NCI-H1694 (cell line): ENCODE results near the gene RTTN.

Experiments used
- DNase-seq: peaks from one replicate; lab custom pipeline; 2025; lab: John Stamatoyannopoulos, UW

Gene RTTN

GRCh38 chr18:70025580-70025979 is 179.9 kb downstream of the RTTN start:
- no peak for DNase-seq

- no peak for DNase-seq
These were observed 180.7 kb downstream of the RTTN start for GRCh38 chr18:70024829-70025228.

GRCh38 chr18:70024093-70024492 is 181.4 kb downstream of the RTTN start:
- no peak for DNase-seq

- no peak for DNase-seq
These were observed 182.9 kb downstream of the RTTN start for GRCh38 chr18:70022636-70023035.

- DNase-seq, result no peak
These were observed 184.0 kb downstream of the RTTN start for GRCh38 chr18:70021498-70021897.

DNA sequence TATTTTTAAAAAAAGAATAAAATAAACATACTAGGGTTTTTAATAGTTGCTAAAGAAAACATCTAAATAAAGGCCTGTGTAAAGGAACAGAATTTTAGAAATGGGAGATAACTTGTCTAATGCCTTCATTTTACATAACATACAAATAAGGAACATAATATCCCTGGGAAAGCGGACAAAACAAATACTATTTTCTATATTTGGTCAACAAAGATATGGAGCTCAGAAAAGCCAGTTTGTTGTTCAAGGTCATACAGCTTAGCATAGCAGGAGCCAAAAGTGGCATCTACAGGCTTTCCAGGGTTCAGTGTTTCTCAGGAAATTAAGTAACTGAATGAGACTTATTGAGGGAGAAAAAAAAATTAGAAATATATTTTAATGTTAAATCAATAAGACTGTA is 184.4 kb downstream of the RTTN start:
- no peak for DNase-seq

GRCh38 chr18:70019991-70020390 is 185.5 kb downstream of the RTTN start:
- no peak for DNase-seq

GRCh38 chr18:70019136-70019535 is 186.4 kb downstream of the RTTN start:
- no peak for DNase-seq

GRCh38 chr18:70015127-70015526 is 190.4 kb downstream of the RTTN start:
- no peak for DNase-seq

- DNase-seq, result no peak
These were observed 199.9 kb downstream of the RTTN start for GRCh38 chr18:70005580-70005979.

DNA sequence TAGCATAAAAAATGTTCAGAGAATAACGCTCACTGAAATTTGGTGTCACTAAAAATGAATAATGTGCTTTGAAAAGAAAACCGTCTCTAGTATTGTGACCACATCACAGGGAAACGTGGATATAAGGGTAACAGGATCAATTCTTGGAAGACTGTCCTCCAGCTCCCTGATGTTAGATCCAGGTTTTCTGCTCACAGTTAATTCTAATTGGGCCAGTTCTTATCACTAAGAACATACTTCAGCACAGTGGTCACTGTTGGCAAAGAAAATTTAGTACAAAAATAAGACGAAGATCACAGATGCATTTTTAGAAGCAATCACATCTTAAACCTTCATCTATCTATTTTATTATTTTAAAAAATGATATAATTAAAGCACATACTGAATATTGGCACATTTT is 200.8 kb downstream of the RTTN start:
- no peak for DNase-seq

GRCh38 chr18:69999656-70000055 is 205.8 kb downstream of the RTTN start:
- no peak for DNase-seq

DNA sequence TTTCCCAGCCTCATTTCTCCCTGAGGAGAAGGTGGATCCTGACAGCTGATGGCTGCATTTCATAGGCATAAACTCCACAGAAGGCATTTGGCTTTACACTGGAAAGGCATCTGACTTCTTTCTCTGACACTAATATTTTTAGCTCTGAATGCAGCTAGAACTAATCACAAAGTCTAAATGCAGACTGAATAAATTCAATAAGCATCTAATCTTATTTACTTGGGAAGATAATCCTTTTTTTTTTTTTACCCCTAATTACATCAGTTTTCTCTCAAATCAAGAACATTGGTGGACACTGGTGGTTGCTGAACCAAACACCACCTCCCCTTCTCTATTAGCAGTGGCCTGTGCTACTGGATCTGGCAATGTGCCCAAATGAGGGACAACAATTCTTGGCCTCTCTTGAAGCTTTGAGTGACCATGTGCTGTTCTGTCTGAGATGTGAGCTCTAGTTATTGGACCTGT is 206.9 kb downstream of the RTTN start:
- DNase-seq, result no peak

GRCh38 chr18:69996951-69997798 is 208.3 kb downstream of the RTTN start:
- DNase-seq, result no peak

DNA sequence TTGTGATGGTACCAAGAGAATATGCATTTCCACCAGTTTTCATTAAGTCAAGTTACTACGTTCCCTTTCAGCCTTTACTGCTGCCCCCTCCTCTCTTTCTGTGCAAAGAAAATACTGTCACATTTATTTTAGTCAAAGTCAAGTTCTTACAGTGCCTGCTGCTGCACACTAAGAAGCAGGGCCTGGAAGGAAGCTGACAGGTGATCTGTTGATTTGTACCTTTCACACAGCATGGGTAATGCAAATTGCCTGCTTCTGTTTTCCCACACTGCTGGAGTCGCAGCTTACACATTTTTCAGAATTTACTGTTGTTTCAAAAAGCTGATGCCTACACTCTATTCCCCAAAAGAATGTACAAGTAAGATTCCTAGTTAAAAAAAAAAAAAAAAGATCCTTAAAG is 209.1 kb downstream of the RTTN start:
- no peak for DNase-seq

DNA sequence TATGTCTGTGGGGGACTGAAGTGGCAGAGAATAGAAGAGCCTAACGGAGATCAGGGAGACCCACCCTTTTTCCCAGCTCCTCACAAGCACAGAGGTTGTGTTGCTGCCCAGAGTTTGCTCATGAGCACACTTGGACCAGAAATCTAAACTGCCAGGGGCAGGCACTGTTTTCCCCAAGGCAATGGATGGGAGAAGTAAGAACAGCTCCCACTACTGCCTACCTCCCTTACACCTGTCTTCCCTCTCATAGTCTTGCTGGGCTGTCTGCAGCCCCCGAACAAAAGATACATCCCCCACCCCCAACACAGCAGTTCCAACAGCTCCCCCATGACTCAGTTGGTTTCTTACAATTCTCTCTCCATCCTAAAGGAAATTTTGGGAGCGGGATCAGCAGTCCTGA is 209.7 kb downstream of the RTTN start:
- no peak for DNase-seq

GRCh38 chr18:69992776-69993175 is 212.7 kb downstream of the RTTN start:
- DNase-seq, result no peak

GRCh38 chr18:69987870-69988269 is 217.6 kb downstream of the RTTN start:
- DNase-seq, result no peak

GRCh38 chr18:69985239-69985638 is 220.2 kb downstream of the RTTN start:
- DNase-seq, result no peak

DNA sequence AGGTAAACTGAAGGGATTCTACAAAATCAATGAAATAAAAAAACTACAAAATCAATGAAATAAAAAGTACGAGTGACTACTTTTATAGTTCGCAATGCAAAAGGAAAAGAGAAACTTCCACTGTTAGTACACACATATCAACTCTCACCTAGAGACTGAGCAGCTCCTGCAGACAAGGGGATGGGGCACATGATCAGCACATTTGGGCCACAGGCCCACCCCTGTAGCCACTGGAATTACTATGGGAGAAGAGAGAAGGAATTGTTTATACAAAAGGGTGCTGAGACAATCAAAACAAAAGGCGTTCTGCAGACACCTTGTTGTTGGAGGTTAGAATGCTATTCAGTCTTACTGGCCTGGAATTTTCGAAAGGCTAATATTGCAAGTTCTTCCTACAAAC is 223.1 kb downstream of the RTTN start:
- DNase-seq, result no peak

DNA sequence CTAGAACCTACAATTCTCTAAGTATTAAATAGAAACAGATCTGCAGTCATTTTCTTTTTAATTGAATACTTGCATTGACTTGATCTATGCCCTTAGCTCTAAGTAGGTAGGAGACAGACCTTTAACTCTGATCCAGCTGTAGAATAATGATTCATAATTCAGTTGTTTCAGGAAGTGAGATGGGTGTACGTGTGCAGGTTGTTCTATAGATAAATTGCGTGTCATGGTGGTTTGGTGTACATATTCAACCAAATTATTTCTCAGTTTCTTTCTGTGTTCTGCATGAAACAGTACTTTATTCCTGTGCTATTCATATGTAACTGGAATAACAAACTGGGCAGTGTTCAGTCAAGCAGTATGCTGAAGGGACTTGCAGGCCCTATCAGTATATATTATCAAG is 223.5 kb downstream of the RTTN start:
- no peak for DNase-seq

DNA sequence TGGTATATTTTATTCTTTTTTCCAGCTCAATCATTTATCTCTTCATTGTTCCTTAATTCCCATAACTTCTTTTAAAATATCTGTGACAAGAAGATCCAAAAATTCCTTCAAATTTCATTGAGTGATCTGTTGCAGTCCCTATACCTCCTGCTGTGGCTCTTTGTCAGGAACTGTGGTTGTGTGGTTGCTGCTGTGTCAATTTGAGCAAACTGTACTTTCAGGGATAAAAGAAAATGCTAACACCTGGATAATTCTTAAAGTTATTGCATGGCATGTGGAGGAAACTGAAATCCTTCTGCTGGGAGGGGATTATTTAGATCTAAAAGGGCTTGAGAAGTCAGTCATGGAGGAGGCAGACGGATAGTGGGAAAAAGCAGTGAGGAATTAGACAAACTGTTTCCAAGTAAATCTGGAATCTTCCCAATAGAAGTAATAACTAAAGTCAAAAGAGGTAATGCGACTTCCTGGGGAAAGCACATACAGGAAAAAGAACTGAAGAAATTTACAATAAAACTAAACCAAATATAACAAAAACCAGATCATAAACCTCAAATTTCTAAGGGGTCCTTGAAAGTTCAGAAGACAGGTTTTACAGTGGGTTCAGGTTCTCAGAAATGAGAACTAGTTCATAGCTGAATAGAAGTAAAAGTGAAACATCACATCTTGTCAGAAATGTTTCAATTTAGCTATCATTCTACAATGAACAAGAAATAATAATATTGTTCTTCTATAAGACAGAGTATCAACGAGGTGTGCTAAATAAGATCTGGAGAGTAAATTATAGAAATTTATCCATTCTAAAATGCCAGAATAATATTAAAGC is 224.3 kb downstream of the RTTN start:
- DNase-seq, result no peak

DNA sequence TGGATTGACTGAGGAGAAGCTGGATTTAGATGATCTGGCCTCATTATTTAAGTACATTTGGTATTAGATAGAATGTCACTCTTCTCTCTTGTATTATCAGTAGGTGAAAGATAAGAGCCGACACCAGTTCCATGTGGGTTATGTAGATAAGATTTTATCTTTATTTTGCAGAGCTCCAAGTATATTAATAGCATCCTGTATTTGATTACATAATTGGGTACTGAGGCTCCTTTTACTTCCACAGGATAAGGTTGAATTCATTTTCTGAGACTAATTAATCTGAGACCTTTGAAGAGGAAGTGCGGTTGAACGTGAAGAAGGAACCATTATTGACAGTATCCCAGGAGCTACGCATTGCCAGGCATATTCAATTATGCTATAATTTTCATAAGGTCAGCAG is 225.0 kb downstream of the RTTN start:
- DNase-seq, result no peak
